ENCODE measurements around the gene SLC4A3. TPM values are rescaled to one million over a fixed set of nuclear protein-coding genes. Genes with fewer than 3 reads are reported as not detected.

The SLC4A3 gene
- total RNA-seq, 1 donor from 2014 or later, result 13.5 TPM

DNA sequence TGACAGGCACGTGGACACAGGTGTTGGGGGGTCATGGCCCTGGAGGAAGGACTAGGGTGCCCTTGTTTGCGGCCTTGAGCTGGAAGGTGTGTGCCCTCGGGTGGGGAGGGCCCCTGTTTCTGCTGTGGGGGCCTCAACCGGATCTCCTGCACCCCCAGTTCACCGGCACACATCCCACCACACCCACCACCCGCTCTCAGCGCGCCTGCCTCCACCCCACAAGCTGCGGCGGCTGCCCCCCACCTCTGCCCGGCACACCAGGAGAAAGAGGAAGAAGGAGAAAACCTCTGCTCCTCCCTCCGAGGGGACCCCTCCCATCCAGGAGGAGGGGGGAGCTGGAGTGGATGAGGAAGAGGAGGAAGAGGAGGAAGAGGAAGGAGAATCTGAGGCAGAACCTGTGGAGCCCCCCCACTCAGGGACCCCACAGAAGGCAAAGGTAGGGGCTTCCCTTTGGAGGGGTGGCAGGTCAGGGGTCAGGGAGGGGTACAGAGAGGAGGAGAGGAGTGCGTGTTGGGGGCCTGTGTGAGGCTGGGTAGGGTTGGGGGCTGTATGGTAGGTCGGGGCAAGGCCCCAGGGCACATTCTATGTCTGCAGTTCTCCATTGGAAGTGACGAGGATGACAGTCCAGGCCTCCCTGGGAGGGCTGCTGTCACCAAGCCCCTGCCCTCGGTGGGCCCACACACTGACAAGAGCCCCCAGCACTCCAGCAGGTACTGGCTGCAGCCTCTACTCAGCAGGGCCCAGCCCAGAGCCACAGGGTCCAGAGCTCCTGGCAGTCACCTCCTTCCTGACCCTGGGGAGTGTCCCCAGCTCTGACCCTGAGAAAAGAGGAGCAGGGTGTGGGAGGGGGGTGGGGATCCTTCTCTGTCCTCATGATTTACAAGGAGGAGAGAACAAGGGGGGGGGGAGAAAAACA, 1.8 kb downstream of the SLC4A3 start:
- peaks cover 12% of the 10 kb centered on the region for H3K4me1 ChIP-seq
- no peak overlapping the region for H3K27ac ChIP-seq
- no peaks in the 10 kb centered on the region for H3K9me3 ChIP-seq
- H3K36me3 ChIP-seq, result no peaks in the 10 kb centered on the region
- H3K4me3 ChIP-seq, result no peak overlapping the region
- intact Hi-C loops (cut with DNase I), result no loop called here
- TF ChIP-seq POLR2AphosphoS5 (IDR thresholded peaks at IDR 0.05; ENCODE audit: insufficient read depth in 1 of 2, low read depth in 1 of 2) (no peak), POLR2A (IDR thresholded peaks at IDR 0.05) (no peak)
- TF ChIP-seq, protein P1, sequence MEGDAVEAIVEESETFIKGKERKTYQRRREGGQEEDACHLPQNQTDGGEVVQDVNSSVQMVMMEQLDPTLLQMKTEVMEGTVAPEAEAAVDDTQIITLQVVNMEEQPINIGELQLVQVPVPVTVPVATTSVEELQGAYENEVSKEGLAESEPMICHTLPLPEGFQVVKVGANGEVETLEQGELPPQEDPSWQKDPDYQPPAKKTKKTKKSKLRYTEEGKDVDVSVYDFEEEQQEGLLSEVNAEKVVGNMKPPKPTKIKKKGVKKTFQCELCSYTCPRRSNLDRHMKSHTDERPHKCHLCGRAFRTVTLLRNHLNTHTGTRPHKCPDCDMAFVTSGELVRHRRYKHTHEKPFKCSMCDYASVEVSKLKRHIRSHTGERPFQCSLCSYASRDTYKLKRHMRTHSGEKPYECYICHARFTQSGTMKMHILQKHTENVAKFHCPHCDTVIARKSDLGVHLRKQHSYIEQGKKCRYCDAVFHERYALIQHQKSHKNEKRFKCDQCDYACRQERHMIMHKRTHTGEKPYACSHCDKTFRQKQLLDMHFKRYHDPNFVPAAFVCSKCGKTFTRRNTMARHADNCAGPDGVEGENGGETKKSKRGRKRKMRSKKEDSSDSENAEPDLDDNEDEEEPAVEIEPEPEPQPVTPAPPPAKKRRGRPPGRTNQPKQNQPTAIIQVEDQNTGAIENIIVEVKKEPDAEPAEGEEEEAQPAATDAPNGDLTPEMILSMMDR (IDR thresholded peaks at IDR 0.05), result no peak
- no peak for DNase-seq (ENCODE audit: extremely low spot score in 2 of 2)
- no peaks in the 10 kb centered on the region for H3K27me3 ChIP-seq

DNA sequence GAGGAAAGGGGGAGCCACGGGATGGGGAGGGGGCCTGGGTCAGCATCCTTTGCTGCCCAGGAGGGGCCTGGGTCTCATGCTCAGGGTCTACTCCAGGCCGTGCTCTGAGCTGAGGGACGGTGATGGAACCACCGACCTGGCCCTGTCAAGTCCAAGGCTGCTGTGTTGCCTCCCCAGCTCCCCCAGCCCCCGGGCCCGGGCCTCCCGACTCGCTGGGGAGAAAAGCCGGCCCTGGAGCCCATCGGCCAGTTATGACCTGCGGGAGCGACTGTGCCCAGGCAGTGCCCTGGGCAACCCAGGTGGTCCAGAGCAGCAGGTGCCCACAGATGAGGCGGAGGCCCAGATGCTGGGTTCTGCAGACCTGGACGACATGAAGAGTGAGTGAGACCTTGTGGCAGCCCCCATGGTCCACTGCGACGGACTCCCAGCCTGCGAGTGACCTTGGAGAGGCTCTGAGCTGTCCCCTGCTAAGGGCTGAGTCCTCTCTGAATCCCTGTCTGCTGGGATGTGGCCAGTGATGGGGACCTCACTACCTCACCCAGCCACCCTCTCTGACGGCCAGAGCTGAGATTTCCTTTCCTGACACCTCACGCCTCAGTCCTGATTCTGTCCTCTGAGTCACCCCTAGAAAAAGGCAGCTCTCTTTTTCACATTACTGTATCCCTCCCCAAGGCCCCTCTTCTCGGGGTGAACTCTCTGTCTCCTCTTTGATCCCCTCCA, 2.7 kb downstream of the SLC4A3 start:
- H3K27ac ChIP-seq, result no peak overlapping the region
- TF ChIP-seq POLR2AphosphoS5 (IDR thresholded peaks at IDR 0.05; ENCODE audit: insufficient read depth in 1 of 2, low read depth in 1 of 2), result no peak
- TF ChIP-seq, protein P1 (IDR thresholded peaks at IDR 0.05), result no peak
- TF ChIP-seq POLR2A (IDR thresholded peaks at IDR 0.05), result no peak
- no peak overlapping the region for H3K4me3 ChIP-seq
- H3K27me3 ChIP-seq, result no peaks in the 10 kb centered on the region
- H3K36me3 ChIP-seq, result no peaks in the 10 kb centered on the region
- peaks cover 12% of the 10 kb centered on the region for H3K4me1 ChIP-seq
- DNase-seq (ENCODE audit: extremely low spot score in 2 of 2), result no peak
- no peaks in the 10 kb centered on the region for H3K9me3 ChIP-seq
- intact Hi-C loops (cut with DNase I), result no loop called here

DNA sequence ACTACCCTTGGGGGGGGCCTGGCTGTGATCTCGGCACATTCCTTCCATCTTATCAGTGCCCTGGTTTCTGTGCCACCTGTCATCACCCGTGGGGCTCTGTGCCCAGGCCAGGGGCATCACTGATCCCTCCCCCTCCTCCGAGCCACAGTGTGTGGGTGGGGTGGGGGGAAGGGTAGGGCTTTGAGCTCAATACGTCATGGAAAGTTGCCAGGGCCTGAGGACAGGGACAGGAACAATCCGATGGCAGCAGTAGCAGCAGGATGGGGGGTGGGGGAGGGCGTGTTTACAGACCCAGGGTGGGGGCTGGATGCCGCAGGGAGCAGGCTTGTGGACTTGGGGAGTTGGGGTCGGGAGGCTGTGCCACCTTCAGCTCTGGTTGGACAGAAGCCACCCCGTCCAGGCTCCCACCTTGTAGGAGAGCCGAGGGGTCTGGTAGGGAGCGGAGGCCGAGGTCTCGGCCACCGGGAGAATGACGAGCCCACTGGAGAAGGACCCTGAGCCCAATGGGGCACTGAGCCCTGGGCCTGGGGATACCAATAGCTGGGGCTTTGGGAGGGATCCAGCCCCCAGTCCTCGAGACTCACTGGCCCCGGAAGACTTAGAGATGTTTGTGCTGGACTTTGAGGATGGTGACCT, 3.5 kb downstream of the SLC4A3 start:
- Histone ChIP-seq H3K36me3 (no peaks in the 10 kb centered on the region), H3K9me3 (no peaks in the 10 kb centered on the region), H3K27me3 (no peaks in the 10 kb centered on the region), H3K4me3 (no peak overlapping the region), H3K27ac (no peak overlapping the region), H3K4me1 (peaks cover 12% of the 10 kb centered on the region)
- DNase-seq (ENCODE audit: extremely low spot score in 2 of 2), result no peak
- TF ChIP-seq POLR2AphosphoS5 (IDR thresholded peaks at IDR 0.05; ENCODE audit: insufficient read depth in 1 of 2, low read depth in 1 of 2) (no peak), POLR2A (IDR thresholded peaks at IDR 0.05) (no peak)
- TF ChIP-seq, protein P1 (IDR thresholded peaks at IDR 0.05), result no peak
- intact Hi-C loops (cut with DNase I), result no loop called here

DNA sequence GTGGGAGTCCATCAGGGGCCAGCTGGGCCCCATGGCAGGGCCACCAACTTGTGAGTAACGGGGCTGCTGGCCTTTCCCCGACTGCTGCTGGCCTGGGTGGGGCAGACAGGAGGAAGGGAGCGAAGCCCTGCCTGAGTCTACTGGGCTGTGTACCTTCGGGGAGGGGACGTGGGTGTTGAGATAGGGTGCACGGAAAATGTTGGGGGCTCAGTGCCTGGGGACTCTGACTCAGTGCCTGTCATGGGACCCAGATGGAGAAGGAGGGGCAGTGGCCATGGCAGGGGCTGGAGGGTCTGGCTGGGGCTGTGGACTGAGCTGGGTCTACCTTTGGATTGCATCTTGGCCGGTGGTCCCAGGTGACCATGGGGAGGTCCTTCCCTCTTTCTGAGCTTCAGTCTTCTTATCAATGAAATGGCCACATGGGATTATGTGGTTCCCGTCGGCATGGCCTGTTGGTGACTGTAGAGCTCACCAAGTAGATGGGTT, 4.0 kb downstream of the SLC4A3 start:
- intact Hi-C loops (cut with DNase I), result no loop called here
- Histone ChIP-seq H3K9me3 (no peaks in the 10 kb centered on the region), H3K4me1 (peaks cover 12% of the 10 kb centered on the region), H3K4me3 (no peak overlapping the region), H3K27me3 (no peaks in the 10 kb centered on the region), H3K27ac (no peak overlapping the region), H3K36me3 (no peaks in the 10 kb centered on the region)
- TF ChIP-seq POLR2A (IDR thresholded peaks at IDR 0.05), result no peak
- TF ChIP-seq, protein P1 (IDR thresholded peaks at IDR 0.05), result no peak
- no peak for TF ChIP-seq POLR2AphosphoS5 (IDR thresholded peaks at IDR 0.05; ENCODE audit: insufficient read depth in 1 of 2, low read depth in 1 of 2)
- DNase-seq (ENCODE audit: extremely low spot score in 2 of 2), result no peak

Data from vagina (tissue), 2 donors.